HG03066 (cell line): ENCODE data around the gene PKD2.
A peak's percentile ranks its signal among the peaks of the same experiment; 100 is the strongest.
"Not testable (repeated sequence)": the region's sequence is repeated elsewhere in the genome, so short reads cannot be mapped to it uniquely, and the experiment has no call there.

ENCODE experiments used
- ATAC-seq: cut with Tn5 transposase; IDR thresholded peaks from one replicate; pipeline ENCODE4 v1.9.1; 2021; ENCODE audit warnings: low read depth; ENCODE audit not compliant: unreplicated experiment

The PKD2 gene

DNA sequence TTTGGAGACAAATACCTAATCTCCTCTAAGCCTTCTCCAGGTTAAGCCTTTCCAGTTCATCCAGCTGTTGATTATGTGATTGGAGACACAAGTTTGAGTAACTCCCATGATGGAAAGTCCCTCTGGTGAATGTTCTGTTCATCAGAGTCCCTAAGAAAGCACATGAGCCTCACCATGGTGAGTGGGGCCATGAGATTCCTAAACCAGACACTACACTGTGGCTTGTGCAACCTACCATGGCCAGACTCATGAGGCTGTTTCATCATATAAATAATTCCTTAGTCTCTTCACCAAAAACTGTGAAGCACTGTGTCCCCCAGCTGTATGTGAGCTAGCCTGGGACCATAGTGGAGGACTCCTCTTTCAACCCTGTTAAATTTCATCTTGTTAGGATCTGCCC, 14.4 kb downstream of the PKD2 start:
- no peak for ATAC-seq

DNA sequence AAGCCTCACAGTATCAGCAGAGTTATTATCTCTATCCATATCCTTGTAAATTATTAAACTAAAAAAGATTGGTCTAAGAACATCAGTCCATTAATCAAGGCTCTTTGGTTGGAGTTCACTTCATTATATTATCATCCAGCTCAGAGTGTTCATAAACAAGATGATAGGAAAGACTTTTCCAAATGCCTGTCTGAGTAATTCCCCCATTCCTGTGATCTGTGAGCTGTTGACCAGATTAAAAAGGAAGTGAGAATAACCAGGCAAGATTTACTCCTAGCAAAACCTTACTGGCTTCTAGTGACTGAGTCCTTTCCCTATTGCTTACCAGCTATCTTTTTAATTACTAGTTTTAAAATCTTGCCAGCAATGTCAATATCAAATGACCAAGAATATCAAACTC, 14.9 kb downstream of the PKD2 start:
- ATAC-seq = no peak

DNA sequence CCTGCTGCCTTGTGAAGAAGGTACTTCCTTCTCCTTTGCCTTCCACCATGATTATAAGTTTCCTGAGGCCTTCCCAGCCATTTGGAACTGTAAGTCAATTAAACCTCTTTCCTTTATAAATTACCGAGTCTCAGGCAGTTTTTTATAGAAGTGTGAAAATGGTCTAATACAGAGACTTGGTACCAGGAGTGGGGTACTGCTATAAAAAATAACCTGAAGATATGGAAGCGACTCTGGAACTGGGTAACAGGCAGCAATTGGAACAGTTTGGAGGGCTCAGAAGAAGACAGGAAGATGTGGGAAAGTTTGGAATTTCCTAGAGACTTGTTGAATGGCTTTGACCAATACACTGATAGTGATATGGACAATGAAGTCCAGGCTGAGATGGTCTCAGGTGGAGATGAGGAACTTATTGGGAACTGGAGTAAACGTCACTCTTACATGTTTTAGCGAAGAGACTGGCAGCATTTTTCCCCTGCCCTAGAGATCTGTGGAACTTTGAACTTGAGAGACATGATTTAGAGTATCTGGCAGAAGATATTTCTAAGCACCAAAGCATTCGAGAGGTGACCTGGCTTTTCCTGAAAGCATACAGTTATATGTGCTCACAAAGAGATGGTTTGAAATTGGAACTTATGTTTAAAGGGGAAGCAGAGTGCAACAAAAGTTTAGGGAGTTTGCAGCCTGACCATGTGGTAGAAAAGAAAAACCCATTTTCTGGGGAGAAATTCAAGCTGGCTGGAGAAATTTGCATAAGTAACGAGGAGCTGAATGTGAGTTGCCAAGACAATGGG, 18.6 kb downstream of the PKD2 start:
- not testable (repeated sequence) for ATAC-seq

DNA sequence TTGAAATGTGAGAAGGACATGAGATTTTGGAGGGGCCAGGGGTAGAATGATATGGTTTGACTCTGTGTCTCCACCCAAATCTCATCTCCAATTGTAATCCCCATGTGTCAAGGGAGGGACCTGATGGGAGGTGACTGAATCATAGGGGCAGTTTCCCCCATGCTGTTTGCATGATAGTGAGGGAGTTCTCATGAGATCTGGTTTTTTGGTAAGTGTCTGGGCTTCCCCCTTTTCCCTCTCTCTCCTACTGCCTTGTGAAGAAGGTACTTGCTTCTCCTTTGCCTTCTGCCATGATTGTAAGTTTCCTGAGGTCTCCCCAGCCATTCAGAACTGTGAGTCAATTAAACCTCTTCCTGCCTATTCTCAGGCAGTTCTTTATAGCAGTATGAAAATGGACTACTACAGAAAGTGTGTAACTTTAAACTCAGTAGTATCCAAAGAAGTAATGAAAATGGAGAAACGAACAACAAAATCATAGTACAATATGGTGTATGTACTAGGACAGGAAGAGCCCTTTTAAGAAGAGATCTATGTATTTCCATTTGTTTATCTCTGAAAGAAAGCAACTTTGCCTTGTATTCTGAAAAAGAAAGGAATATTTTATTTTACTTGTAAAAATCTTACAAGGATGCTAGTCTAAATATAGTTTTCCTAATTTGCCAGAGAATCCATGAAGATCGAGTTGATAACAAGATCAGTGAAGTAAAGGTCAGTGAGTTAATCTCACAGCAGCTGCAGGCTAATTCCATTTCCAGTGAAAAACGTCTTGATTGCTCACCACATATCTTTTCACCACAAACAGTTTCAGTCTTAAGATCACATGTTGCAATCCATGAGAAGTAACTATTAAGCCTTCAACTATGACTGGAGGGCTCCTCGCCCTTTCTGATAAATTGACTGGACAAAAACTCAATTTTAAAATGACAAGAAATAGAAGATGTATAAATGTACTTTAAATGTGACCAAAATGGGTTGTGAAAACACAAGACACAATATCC, 20.5 kb downstream of the PKD2 start:
- no peak for ATAC-seq

DNA sequence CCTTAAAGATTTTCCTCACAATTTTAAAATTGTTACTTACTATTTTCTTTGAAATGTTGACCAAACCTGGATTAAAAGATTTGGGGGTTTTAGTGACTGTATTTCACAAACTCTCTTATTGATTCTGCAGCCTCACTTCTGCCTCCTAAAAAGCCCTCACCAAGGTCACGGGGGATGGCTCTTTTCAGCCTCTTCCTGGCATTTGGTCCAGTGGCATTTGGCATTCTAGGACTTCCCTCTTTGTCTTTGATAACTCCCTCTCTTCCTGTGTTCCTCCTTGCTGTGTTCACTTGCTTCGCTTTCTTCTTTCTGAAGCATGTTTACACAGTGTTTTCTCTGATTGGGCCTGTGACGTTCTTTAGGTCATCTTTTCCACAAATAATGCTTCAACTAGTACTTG, 21.5 kb downstream of the PKD2 start:
- ATAC-seq = no peak

DNA sequence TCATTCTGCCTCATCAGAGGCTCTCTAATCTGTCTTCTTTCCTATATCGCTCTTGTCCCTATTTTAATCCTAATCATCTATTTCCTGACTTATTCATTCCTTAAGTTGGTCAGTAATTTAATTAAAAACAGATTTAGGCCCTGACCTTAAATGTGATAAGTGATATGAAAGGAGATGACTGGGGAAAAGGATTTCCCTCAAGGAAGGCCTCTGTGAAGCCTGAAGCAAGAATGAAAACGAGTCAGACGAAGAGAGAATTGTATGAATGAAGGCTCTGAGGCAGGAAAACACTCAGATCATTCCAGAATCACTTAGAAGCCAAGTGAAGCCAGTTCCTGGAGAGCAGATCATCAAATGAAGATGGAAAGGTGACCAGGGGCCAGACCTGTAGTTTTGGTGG, 22.1 kb downstream of the PKD2 start:
- no peak for ATAC-seq

DNA sequence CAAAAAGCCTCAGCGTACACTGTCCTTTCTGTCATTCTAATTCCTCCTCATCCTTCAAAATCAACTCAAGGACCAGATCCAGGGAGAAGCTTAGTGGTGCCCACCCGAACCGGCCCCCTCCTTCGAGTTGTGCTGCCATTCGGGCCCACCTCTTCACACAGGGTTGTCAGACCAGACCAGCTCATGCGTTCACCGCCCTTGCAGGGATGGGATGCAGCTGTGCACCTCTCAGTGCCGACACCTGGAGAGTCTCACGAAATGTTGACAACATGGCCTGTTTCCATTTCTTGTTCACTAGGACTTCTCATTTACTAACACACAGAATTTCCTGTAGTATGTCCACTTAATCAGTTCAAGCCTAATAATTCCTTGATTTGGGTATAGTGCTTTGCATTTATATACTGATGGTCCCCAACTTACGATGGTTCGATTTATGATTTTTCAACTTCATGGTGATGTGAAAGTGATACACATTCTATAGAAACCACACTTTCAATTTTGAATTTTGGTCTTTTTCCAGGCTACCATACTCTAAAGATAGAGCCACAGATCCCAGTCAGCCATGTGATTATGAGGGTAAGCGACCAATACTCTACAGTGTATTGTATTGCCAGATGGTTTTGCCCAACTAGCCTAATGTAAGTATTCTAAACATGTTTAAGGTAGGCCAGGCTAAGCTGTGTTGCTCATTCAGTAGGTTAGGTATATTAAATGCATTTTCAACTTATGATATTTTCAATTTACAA, 23.3 kb downstream of the PKD2 start:
- no peak for ATAC-seq

DNA sequence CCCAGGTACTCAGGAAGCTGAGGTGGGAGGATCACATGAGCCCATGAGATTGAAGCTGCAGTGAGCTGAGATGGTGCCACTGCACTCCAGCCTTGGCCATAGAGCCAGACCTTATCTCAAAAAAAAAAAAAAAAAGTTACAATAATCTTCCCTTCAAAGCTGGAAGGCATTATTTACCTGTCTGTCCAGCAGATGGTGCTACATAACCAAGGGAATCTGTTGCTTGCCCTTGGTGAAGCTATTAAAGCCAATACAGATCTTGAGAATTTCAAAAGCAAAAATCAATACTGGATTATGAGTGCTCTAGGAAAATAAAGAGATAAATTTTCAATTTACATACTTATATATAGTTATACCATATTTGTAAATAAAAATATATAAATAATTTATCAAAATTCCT, 25.9 kb downstream of the PKD2 start:
- peak; percentile 55 for ATAC-seq

DNA sequence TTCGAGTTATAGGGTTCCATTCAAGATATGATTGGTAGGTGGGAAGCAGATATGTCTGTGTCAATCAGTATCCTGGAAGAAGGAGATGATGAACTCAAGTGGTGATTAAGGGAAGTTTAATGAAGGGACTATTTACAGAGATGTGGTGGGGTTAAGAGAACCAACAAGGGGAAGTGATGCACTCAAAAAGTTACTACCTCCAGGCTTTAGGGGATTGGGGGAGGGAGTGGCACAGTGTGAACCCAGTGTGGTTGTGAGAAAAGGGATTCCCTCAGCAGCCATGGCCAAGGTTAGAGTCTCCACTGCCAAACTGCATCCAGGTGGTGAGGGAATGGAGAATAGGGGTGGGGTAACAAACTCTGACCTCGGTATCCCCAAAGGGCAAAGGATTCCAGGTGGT, 27.9 kb downstream of the PKD2 start:
- no peak for ATAC-seq

DNA sequence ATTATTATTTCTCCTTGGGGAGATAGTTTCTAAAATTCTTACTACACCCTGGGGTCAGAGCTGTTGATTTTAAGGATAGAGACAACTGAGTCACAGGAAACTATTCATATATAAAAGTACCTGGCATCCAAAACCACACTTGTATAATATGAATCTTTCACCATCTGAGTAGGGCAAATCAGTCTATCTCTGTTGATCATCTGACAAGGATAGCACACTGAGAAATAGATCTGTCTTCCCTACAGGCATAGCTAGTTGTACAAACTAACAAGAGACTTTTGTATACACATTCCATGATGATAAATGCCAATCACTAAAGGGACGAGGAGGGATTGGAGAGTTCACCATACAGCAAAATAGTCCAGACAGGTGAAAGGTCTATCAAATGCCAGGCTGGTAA, 30.0 kb downstream of the PKD2 start:
- ATAC-seq = no peak

DNA sequence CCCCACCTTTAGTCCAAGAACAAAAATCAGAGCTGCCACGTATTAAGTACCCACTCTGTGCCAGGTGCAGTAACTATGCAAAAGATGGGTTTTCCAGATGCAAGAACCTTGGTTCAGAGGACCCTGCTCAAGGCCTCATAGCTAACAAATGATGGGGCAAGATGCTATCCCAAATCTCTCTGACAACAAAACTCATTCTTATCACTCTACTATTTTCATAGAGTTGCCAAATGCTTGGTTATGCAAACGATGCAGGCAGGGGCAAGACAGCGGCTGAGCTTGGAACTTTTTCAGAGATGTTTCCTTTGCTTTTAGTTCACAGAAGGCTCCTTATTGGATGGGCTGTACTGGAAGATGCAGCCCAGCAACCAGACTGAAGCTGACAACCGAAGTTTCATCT, 30.5 kb downstream of the PKD2 start:
- no peak for ATAC-seq

DNA sequence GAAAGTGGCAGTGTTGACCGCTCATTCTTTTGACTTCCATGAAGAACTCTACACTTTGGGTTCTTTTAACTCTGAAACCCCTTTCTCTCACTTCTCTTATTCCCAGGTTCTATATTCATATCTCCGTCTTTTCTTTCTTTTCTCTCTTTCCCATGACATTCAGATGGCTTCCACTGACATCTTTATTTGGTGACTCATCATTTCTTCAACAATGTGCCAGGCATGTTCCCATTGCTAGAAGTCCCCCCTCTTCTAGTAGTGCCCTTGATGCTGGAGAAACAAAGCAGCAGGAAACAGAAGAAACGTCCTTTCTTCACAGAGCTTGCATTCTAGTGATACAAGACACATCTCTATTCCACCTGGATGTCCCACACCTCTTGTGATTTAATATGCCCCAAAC, 33.3 kb downstream of the PKD2 start:
- ATAC-seq = no peak

DNA sequence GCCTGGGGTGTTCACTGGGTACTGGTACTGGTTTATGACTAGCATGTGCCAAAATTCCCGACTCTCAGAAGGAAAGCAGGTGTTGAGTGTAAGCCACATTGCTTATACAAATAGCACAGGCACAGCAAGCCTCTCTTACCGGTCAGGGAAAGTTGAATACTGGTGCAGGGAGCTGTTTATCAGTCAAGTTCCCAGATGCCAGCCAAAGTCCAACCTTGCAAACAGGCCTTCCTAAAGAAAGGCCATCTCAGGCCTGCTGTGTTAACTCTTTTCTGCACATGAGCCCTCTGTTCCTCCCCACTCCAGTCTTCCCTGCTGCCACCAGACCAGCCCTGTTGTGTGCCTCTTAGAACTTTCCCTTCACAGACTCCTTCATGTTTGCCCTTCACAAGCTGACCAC, 34.2 kb downstream of the PKD2 start:
- no peak for ATAC-seq

DNA sequence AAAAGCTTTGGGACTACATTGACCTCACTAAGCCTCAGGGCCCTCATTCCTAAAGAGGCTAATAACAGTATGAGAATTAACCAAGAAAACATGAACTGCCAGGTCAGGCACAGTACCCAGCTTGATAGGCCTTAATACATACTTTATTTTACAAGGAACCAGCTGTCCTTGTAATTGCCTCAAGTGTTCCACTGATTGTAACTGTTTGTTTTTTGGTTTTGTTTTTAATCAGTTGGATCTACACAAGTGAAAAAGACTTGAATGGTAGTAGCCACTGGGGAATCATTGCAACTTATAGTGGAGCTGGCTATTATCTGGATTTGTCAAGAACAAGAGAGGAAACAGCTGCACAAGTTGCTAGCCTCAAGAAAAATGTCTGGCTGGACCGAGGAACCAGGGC, 35.6 kb downstream of the PKD2 start:
- no peak for ATAC-seq

DNA sequence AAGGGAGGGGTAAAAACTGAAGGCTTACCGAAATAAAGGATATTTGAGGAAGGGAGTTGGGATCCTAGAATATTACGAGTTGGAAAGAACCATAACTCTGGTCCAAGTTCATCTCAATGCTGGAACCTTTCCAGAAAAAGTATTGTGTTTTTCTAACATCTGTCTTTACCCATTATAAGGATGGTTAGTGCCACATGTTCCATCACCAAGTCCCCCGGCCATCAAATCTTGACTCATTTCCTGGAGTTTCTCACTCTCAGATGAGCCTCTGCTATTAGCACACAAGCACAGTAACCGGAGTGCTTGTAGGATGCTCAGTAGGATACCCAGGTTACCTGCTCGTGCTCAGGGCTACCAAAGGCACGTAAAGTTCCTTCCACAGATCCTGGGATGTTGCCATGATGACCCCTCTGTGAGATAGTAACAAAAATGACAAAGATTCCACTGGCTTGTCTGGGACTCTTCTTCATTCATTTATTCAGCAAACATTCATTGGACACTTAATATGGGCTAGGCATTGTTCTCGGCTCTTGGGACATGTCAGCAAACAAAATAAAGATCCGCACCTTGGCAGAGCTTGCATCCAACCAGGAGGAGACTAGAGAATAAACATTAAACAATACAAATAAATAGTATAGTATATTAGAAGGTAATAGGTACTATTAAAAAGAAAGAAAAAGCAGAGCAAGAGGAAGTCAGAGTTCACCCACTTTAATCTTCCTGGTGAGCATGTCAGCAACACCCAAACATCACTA, 36.3 kb downstream of the PKD2 start:
- no peak for ATAC-seq

DNA sequence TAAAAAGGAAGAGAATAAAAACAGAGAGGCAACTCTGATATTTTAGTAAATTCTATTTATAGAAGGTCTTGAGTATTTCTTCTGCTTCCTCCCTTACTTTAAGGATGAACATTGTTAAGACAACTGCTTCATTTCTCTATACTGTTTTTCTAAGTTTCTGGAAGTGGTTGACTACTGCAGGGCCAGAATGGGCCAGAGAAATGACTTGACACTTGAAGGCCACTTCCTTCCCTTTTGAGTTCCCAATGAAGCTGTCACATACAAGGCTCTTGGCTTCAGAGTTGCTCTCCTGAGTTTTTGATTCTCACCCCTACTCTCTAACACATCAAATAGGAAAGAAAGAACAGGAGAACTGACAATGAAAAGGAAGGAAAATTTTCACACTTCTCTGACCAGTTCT, 37.6 kb downstream of the PKD2 start:
- no peak for ATAC-seq

DNA sequence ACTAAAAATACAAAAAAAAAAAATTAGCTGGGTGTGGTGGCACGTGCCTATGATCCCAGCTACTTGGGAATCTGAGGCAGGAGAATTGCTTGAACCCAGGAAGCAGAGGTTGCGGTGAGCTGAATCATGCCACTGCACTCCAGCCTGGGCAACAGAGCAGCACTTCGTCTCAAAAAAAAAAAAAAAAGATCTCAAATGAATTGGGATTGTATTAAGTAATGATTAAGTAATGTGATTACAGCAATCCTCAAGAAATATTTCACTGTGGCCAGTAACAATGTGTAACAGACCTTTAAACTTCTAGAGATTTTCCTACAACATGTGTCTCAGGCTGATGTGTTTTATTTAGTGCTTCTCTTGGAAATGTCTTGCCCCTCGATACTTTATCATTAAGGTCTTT, 46.8 kb downstream of the PKD2 start:
- ATAC-seq = no peak

DNA sequence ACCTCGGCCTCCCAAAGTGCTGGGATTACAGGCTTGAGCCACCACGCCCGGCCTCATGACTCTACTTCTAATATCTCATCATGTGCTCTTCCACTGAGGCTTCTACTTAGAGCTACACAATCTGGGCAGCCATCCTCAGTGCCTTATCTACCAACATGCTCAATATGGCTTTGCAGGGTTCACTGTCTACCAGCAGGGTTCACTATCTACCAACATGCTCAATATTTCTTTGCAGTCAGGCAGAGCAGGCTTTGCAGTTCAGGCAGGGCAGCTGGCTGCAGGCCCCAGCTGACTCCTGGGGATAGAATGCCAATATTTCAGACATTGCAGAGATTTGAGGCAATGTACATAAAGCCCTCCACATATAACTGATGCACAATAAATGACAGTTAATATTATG, 47.5 kb downstream of the PKD2 start:
- no peak for ATAC-seq

DNA sequence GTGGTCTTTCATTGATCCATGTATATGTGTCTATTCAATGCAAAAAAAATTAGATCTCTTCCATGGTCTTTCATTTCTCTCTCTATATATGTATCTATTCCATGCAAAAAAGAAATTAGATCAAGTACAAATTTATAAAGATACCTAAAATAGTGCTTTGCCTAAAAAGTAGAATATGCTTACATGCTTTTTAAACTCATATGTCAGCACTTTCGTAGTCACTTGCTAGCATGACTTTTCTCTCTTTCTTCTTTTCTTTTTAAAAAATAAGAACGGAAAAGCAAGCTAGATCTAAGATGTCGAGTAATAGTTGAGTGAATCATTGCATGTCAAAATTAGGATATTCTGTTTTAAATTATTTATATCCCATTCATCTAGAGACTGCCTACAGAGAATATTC, 50.9 kb downstream of the PKD2 start:
- ATAC-seq = no peak

DNA sequence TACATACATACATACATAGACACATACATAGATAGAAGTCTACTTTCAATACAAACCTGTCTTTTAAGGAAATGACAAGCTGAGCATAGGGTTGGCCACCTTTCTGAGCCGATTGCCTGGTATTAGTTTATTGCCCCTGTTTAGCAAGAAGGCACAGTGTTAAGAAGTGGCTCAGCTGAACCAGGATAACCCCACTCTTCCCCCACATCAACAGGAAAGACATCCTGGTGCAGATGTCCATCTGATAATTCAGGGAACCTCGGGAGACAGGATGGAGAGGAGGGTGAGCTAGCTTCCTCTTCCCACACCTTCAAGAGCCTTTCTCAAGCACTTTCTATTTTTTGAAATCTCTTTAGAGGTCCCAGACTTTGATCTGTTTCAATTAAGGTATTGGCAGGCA, 52.3 kb downstream of the PKD2 start:
- ATAC-seq = no peak
